DOHH2 (cell line): ENCODE measurements around the gene KRT31.

Experiments used
- EZH2phosphoT487 ChIP-seq: fragments of 200-600 bp; sonication (generic); IDR thresholded peaks from 2 replicates; pipeline ENCODE4 v1.6.1; 2017; ENCODE audit warnings: borderline replicate concordance, mild to moderate bottlenecking, antibody characterized with exemption, low read length, moderate library complexity, mixed read lengths
- TF ChIP-seq, protein P1 (sequence below): fragments of 200-600 bp; sonication (generic); IDR thresholded peaks from one replicate; pipeline ENCODE4 v1.5.1; 2014; ENCODE audit warnings: antibody characterized with exemption, mild to moderate bottlenecking, low read depth, low read length; ENCODE audit not compliant: poor library complexity, severe bottlenecking

DNA sequence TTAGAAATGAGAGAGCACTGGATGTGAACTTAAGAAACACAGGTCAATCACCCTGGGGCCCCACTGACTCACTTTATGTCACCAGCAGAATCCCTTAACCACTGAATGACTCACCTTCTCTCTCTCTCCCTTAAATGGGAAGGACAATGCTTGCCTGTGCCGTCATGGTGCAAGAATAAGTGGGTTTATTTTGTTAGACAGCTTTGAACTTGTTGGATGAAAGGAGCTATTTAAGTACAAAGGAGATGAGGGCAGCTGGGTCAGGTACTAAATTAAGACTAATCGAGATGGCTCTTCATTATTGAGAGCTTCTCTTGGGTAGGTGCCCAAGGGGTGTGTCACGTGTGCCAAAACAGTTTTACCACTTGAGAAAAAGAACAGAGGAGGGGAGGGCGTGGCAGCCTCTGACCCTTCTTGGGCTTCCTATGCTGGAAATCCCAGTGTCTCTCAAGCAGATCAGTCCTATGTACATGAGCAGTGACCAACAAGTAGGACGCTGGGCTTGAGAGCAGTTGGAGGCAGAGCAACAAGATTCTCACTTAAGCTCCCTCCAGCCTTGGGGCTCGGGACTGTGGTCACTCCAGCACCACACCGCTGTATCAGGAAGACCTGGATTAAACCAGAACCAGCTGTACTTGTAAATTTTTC, 6.7 kb upstream of the KRT31 start:
- TF ChIP-seq, protein P1, sequence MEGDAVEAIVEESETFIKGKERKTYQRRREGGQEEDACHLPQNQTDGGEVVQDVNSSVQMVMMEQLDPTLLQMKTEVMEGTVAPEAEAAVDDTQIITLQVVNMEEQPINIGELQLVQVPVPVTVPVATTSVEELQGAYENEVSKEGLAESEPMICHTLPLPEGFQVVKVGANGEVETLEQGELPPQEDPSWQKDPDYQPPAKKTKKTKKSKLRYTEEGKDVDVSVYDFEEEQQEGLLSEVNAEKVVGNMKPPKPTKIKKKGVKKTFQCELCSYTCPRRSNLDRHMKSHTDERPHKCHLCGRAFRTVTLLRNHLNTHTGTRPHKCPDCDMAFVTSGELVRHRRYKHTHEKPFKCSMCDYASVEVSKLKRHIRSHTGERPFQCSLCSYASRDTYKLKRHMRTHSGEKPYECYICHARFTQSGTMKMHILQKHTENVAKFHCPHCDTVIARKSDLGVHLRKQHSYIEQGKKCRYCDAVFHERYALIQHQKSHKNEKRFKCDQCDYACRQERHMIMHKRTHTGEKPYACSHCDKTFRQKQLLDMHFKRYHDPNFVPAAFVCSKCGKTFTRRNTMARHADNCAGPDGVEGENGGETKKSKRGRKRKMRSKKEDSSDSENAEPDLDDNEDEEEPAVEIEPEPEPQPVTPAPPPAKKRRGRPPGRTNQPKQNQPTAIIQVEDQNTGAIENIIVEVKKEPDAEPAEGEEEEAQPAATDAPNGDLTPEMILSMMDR = no peak
- TF ChIP-seq EZH2phosphoT487 = no peak
